GM12801 (cell line): ENCODE data around the gene RGMA.

Experiments
- TF ChIP-seq, protein P1 (sequence below): IDR thresholded peaks from one replicate; pipeline ENCODE4 v1.5.1; 2011; ENCODE audit warnings: control low read depth; ENCODE audit not compliant: insufficient read length; ENCODE audit errors: extremely low read depth

RGMA gene

DNA sequence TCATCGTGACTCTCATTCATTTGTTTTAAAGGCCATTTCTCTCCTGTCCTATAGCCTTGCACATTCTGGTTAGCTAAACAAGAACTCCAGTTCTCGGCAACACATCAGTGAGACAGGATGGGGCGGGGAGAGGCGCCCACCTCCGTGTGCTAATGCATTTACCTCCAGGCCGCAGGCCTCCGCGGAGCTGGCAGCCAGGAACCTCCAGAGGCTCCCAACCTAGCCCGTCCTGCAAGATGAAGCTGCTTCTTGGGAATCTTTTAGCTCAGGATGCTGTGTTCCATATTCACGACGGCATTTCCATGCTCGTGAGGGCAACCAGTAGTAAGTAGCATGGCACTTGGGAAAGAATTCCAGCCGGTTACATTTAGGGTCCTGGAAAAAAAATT is 47.9 kb downstream of the RGMA start:
- TF ChIP-seq, protein P1, sequence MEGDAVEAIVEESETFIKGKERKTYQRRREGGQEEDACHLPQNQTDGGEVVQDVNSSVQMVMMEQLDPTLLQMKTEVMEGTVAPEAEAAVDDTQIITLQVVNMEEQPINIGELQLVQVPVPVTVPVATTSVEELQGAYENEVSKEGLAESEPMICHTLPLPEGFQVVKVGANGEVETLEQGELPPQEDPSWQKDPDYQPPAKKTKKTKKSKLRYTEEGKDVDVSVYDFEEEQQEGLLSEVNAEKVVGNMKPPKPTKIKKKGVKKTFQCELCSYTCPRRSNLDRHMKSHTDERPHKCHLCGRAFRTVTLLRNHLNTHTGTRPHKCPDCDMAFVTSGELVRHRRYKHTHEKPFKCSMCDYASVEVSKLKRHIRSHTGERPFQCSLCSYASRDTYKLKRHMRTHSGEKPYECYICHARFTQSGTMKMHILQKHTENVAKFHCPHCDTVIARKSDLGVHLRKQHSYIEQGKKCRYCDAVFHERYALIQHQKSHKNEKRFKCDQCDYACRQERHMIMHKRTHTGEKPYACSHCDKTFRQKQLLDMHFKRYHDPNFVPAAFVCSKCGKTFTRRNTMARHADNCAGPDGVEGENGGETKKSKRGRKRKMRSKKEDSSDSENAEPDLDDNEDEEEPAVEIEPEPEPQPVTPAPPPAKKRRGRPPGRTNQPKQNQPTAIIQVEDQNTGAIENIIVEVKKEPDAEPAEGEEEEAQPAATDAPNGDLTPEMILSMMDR = no peak

DNA sequence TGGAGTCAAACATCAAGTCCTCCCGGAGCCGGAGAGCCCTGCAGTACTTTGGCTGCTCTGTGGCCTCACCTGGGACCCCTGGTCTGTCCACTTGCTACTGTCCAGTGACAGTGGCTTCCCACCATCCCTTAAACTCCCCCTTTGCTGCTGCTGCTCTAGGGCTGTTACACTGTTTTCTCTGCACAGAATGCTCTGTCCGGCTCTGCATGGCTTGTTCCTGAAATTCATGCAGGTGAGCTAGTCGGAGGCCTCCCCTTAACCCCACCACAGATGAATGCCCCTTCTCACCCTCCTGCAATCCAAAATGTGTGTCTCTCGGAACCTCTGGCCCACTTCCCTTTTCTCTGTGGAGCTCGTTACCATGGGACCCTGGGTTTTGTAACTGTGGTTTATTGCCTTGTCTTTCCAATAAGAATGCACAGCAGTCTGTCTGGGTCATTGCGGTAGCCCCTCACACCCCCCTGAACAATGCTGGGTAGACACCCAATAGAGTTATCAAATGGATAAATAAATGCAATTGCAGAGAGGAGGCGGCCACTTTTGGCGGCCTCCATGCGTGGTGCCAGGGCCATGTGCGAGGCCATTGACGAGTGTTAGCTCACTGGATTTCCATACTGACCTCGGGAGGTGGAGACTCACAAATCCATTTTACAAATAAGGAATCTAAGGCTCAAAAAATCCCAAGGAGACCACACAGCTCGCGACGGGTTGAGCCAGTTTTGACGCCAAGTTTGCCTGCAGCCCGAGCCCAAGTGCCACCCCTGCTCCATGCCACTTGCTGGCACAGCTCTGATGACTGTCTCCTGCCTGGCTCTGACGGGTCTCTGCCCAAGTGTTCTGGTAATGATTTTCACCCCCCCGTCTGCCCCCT is 48.5 kb downstream of the RGMA start:
- TF ChIP-seq, protein P1 = no peak

DNA sequence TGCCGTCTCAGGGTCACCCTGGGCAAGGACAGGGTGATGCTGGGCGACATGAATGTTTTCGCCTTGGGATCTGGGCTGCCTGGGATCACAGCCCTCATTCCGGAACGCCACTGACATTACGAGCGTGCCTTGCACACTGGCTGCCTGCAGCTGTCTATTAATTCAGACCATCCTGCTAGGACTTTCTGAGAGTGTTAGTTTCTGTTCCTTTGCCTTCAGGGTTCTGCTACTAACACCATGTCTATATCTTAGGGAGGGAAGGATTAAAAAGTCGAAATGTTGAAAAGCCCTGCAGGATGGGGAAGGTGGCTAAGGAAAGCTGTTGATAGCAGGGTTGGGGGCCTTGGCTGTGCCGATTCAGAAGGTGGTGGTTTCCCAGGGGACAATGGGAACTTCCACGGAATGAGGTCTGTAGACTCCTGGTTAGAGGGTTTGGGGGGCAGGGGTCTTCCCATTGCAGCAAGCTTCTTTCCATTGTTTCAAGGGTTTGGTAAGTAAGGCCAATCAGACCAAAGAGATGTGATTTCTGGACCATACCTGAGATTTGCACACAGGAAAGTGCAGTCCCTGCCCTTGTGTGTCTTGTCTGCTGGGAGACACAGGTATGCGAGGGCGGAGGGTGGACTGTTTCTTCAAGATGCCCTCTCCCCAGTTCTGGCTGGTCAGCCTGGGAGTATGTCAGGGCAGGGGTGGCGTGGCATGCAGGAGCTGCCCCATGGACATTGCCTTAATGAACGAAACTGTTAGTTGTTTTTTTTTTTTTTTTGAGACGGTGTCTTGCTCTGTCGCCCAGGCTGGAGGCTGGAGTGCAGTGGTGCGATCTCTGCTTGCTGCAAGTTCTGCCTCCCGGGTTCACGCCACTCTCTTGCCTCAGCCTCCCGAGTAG is 50.9 kb downstream of the RGMA start:
- TF ChIP-seq, protein P1 = no peak

DNA sequence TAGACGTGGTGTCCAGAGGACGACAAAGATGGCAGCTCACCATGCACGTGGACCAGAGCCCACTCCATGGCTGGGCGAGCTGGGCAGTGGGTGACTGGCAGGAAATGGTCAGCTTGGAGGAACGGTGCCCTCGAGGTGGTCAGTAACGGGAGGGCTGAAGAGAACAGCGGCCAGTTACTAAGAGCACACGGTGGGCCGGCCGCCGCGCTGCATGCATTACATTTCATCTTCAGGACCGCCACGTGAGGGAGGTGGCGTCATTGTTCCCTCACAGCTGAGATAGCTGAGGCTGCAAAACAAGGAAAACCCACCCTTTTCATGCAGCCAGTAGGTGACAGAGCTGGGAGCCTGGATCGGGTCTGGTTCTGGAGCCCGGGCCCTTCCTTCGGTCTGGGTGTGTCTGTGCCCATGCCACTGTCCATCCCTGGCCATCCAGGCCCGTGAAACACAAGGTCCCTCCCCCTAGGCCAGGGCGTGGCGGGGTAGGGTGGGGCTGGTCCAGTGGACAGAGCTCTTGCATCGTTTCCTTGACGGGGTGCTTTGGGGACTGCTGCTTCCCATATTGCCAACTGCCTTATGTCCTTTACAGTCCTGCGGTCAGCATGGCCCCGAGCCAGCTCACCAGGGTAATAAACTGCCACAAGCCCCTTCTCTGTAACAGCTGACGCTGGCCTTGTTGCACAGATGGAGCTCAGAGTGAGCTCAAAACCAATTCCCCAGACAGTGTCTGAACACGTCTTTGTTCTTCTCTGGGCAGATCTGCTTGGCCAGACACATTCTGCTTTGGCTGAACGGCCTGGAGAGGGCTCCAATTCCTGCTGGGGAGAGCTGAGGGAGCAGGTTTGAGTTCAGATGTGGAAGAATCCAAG is 51.8 kb downstream of the RGMA start:
- TF ChIP-seq, protein P1 = no peak

DNA sequence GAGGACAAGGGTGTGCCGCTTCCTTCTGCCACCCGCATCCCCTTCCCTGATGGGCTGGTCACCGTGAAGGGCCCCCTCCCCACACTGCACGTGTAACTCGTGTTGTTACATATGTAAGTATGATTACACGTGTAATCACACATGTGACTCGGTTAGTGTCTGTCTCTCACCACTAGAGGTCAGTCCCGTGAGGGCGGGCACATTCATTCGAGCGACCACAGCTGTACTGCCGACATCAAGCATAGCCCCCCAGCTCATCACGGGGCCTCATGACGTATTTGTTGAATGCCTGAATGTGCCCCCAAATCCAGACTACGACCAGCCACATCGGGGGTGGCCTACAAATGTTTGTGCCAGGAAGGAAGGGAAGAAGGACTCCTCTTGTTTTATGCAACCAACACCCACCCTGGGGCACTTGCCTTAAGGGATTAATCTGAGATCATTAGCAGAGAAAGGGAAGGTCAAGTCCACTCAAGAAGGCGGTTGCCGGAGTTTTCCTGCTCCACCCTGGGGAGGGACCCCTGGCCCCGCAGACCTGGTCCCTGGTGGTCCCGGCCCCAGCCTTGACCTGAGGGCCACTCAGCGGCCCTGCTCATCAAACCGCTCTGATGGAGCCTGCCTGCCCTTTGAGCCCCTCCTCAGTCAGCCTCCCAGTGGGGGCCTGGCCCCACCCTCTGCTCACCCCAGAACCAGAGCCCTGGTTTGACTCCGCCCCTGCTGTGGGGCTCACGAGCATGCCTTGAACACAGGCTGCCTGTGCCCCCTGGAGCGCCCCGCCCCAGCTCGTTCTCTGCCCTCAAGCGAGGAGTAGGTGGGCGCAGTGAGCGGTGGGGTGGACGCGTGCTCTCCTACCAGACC is 52.8 kb downstream of the RGMA start:
- TF ChIP-seq, protein P1 = peak; percentile 25

DNA sequence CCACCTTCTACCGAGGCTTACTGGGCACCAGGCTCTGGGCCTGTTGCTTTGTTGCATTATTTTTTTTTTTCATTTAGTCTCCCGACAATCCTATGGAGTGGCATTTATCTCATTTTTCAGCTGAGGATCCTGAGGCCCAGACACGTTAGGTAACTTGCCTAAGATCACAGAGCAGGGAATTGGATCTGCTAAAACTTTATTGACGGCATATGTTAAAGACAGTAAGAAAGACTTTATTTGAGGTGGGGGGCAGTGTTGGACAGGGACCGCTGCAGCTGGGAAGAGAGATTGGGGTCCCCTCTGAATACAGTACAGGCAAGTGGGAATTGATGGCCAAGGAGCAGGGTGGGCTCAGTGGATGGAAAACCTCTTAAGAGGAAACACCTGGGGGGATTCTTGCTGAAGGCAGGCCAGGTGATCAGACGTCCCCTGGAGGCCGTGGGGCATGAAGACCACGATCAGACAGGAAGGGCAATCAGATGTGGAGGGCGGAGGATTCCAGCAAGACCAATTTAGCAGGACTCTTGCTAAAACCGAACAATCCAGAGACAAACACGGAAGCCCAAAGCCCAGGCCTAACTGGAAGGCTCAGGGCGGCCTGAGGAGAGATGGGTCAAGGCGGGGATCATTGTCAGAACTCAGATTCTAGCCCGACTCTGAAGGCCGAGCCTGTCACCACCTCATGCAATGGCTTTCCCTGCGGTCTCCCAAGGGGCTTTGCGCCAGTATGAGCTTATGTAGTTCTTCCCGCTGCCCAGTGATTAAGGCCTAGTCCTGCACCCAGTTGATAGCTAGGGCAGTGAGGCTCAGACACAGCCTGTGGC is 53.7 kb downstream of the RGMA start:
- TF ChIP-seq, protein P1 = no peak
